ENCODE results near the gene GUCY2C.

The GUCY2C gene

DNA sequence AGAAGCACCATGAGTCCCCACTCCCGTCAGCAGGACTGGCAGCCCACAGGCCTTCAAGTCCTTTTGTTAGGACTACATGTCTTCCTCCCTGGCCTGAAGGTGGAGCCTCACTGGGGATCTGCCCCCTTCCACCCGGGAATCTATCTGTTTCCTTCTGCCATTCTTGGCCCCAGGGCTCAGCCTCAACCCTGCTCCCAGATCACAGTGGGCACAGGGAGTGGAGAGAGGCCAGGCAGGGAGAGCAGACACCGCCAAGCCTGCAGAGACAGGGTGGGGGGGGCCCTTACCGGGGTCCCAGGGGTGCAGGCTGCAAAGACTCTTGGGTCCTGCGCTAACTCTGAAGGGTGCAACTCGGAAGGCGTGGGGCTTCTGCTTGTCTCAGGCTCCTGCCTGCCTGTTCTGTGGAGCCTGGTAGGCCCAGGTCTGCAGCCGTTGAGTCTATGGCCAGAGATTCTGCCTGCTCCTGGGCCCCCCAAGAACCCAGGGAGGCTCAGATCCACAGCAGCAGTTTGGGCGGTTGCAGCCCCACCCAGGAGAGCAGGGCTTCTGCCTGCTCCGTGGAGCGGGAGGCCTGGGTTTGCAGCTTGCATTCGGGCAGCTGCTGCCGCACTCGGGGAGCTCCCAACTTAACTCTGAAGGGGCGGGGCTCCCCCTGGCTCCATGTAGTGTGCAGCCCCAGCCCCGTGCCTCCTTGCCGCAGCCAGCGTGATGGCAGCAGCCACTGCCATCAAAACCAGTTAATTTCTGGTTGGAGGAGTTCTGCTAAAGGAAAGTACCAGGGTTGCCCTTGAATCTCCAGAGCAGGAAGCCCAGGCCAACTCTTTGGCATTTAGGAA, 107.0 kb downstream of the GUCY2C start:
- Histone ChIP-seq H3K36me3 (ENCODE audit: control insufficient read depth, insufficient read depth, low read length) (no peaks in the 10 kb centered on the region), H3K9me3 (ENCODE audit: control insufficient read depth, insufficient read depth, low read length) (no peaks in the 10 kb centered on the region), H3K27me3 (ENCODE audit: control insufficient read depth, insufficient read depth, low read length) (no peaks in the 10 kb centered on the region), H3K9ac (ENCODE audit: low read depth, low read length) (no peak overlapping the region), H3K4me3 (ENCODE audit: low read depth, low read length) (no peak overlapping the region), H3K4me1 (ENCODE audit: control insufficient read depth, insufficient read depth, low read length) (no peaks in the 10 kb centered on the region)

DNA sequence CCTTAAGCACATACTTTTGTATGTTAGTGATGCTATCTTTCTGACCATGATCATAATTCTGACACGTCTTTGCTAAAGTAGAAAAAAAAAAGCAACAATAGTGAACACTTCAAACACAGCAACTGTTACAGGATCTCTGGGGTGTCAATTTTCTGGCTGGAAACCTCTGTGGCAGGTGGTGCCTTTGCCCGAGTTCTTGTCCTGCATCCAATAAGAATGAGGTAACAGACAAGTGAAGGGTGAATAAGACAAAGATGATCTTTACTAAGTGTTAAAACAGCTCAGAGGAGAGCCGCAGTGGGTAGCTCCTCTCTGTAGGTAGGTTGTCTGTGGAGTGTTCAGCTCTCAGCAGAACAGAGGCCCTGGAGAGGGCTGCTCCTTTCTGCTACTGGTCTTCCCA, 107.8 kb downstream of the GUCY2C start:
- no peaks in the 10 kb centered on the region for H3K36me3 ChIP-seq (ENCODE audit: control insufficient read depth, insufficient read depth, low read length)
- no peaks in the 10 kb centered on the region for H3K27me3 ChIP-seq (ENCODE audit: control insufficient read depth, insufficient read depth, low read length)
- no peaks in the 10 kb centered on the region for H3K4me1 ChIP-seq (ENCODE audit: control insufficient read depth, insufficient read depth, low read length)
- H3K9me3 ChIP-seq (ENCODE audit: control insufficient read depth, insufficient read depth, low read length): no peaks in the 10 kb centered on the region
- no peak overlapping the region for H3K4me3 ChIP-seq (ENCODE audit: low read depth, low read length)
- no peak overlapping the region for H3K9ac ChIP-seq (ENCODE audit: low read depth, low read length)

DNA sequence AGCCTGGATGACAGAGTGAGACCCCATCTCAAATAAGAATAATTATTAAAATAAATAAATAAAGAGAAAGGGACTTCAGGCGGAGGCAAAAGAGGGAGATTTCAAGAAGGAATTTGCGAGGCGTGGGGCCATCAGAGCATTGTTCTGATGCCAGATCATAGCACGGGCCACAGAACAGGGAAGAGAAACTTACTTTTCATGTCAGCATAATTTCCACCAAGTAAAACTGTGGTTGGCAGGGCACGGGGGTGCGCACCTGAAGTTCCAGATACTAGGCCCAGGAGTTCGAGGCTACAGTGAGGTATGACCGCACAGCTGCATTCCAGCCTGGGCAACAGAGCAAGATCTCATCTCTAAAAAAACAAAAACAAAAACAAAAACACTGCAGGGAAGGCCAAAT, 117.8 kb downstream of the GUCY2C start:
- H3K27me3 ChIP-seq (ENCODE audit: control insufficient read depth, insufficient read depth, low read length): no peaks in the 10 kb centered on the region
- H3K4me1 ChIP-seq (ENCODE audit: control insufficient read depth, insufficient read depth, low read length): no peaks in the 10 kb centered on the region
- no peaks in the 10 kb centered on the region for H3K36me3 ChIP-seq (ENCODE audit: control insufficient read depth, insufficient read depth, low read length)
- no peak overlapping the region for H3K9ac ChIP-seq (ENCODE audit: low read depth, low read length)
- no peak overlapping the region for H3K4me3 ChIP-seq (ENCODE audit: low read depth, low read length)
- no peaks in the 10 kb centered on the region for H3K9me3 ChIP-seq (ENCODE audit: control insufficient read depth, insufficient read depth, low read length)

DNA sequence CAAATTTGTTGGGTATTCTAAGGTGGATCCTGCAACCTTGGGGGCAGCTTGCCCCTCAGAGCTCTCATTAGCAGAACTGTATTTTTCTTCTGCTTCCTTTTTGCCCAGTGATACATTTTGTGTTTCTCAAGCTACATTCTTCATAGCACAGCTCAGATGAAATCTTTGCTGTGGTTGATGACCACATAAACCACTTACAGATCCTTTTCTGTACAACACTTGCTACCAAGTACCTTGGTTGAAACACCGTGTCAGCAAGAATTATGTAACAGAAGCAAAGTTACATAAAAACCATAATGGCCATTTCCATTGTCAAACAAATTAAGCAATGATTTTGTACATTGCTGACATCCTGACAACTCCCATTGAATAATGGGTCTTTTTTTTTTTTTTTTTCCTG, 119.1 kb downstream of the GUCY2C start:
- Histone ChIP-seq H3K4me3 (ENCODE audit: low read depth, low read length) (no peak overlapping the region), H3K27me3 (ENCODE audit: control insufficient read depth, insufficient read depth, low read length) (no peaks in the 10 kb centered on the region), H3K9me3 (ENCODE audit: control insufficient read depth, insufficient read depth, low read length) (no peaks in the 10 kb centered on the region), H3K9ac (ENCODE audit: low read depth, low read length) (no peak overlapping the region), H3K4me1 (ENCODE audit: control insufficient read depth, insufficient read depth, low read length) (no peaks in the 10 kb centered on the region), H3K36me3 (ENCODE audit: control insufficient read depth, insufficient read depth, low read length) (no peaks in the 10 kb centered on the region)

DNA sequence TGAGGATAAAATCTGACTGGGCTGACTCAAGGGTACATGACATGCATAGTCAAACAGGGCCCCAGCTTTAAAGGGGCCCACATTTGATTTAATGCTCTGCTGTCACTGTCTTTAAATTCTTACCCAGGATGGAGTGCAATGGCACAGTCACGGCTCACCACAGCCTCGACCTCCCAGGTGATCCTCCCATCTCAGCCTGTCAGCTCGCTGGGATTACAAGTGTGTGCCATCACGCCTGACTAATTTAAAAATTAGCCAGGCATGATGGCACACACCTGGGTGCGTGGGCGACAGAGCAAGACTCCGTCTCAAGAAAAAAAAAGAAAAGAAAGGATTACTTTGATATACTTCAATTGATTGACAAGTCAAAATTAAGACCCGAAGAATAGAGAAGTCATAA, 119.5 kb downstream of the GUCY2C start:
- no peaks in the 10 kb centered on the region for H3K36me3 ChIP-seq (ENCODE audit: control insufficient read depth, insufficient read depth, low read length)
- H3K27me3 ChIP-seq (ENCODE audit: control insufficient read depth, insufficient read depth, low read length): no peaks in the 10 kb centered on the region
- no peaks in the 10 kb centered on the region for H3K4me1 ChIP-seq (ENCODE audit: control insufficient read depth, insufficient read depth, low read length)
- H3K9me3 ChIP-seq (ENCODE audit: control insufficient read depth, insufficient read depth, low read length): no peaks in the 10 kb centered on the region
- no peak overlapping the region for H3K9ac ChIP-seq (ENCODE audit: low read depth, low read length)
- no peak overlapping the region for H3K4me3 ChIP-seq (ENCODE audit: low read depth, low read length)

DNA sequence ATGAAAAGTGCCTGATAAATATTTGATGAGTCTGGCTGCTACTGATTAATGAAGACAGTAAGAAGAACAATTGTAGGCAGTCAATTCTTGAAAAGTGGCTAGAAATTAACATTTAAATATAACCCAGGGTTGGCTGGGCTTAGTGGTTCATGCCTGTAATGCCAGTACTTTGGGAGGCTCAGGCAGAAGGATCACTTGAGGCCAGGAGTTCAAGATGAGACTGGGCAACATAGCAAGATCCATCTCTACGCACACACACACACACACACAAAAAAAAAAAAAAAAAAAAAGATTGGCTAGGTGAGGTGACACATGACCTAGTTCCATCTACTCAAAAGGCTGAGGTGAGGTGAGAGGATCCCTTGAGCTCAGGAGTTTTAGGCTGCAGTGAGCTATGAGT, 120.8 kb downstream of the GUCY2C start:
- Histone ChIP-seq H3K9me3 (ENCODE audit: control insufficient read depth, insufficient read depth, low read length) (no peaks in the 10 kb centered on the region), H3K4me1 (ENCODE audit: control insufficient read depth, insufficient read depth, low read length) (no peaks in the 10 kb centered on the region), H3K4me3 (ENCODE audit: low read depth, low read length) (no peak overlapping the region), H3K36me3 (ENCODE audit: control insufficient read depth, insufficient read depth, low read length) (no peaks in the 10 kb centered on the region), H3K27me3 (ENCODE audit: control insufficient read depth, insufficient read depth, low read length) (no peaks in the 10 kb centered on the region), H3K9ac (ENCODE audit: low read depth, low read length) (no peak overlapping the region)

DNA sequence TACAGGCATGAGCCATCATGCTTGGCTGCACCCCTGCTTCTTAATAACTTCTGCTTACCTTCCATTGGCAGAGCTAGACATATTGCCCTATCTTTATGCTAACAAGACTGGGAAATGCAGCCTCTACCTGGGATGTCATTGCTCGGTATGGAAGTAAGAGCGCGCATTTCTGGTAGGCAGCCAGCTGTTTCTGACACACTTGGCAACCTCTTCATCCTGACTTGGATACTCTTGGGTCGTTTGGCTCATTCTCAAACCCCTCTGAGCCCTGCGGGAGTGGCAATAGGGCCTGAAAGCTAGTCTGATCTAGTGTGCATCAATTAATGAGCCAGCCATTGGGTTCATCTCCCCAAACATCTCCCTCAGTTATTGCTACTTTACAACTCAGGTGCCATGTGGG, 123.3 kb downstream of the GUCY2C start:
- Histone ChIP-seq H3K9ac (ENCODE audit: low read depth, low read length) (no peak overlapping the region), H3K9me3 (ENCODE audit: control insufficient read depth, insufficient read depth, low read length) (no peaks in the 10 kb centered on the region), H3K4me1 (ENCODE audit: control insufficient read depth, insufficient read depth, low read length) (no peaks in the 10 kb centered on the region), H3K4me3 (ENCODE audit: low read depth, low read length) (no peak overlapping the region), H3K27me3 (ENCODE audit: control insufficient read depth, insufficient read depth, low read length) (no peaks in the 10 kb centered on the region), H3K36me3 (ENCODE audit: control insufficient read depth, insufficient read depth, low read length) (no peaks in the 10 kb centered on the region)

DNA sequence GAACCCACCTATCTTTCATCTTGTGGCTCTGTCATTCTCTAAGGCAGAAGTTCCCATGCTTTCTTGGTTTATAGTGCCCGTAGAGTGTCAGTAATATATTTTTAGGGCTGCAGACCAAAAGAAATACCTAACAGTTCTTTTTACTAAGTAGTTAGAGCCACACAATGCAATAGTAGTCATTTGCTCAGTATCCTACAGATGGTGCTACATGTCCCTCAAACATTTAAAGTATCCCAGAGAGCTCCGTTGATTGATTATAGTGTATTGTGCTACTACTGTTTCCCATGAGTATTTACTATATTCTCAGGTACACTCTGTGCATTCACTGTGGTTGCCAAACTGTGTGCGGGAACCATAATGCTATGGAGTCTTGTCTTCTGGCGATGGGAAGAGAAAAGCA, 124.0 kb downstream of the GUCY2C start:
- H3K4me1 ChIP-seq (ENCODE audit: control insufficient read depth, insufficient read depth, low read length): no peaks in the 10 kb centered on the region
- H3K4me3 ChIP-seq (ENCODE audit: low read depth, low read length): no peak overlapping the region
- no peaks in the 10 kb centered on the region for H3K27me3 ChIP-seq (ENCODE audit: control insufficient read depth, insufficient read depth, low read length)
- no peaks in the 10 kb centered on the region for H3K9me3 ChIP-seq (ENCODE audit: control insufficient read depth, insufficient read depth, low read length)
- no peaks in the 10 kb centered on the region for H3K36me3 ChIP-seq (ENCODE audit: control insufficient read depth, insufficient read depth, low read length)
- H3K9ac ChIP-seq (ENCODE audit: low read depth, low read length): no peak overlapping the region

DNA sequence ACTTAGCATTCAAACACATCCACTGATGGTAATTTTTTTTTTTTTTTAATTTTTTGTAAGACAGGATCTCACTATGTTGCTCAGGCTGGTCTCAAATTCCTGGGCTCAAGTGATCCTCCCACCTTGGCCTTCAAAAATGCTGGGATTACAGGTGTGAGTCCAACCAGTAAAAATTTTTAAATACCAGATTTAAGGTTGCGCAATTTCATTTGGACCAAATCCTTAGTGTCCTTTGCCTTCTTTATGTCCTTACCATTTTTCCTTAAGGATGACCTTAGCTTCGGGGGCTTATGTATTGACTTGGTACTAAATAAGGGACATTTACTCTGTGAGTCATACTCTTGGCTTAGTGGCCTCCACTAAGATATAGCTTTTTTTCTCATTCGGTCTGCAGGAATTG, 124.6 kb downstream of the GUCY2C start:
- Histone ChIP-seq H3K27me3 (ENCODE audit: control insufficient read depth, insufficient read depth, low read length) (no peaks in the 10 kb centered on the region), H3K9me3 (ENCODE audit: control insufficient read depth, insufficient read depth, low read length) (no peaks in the 10 kb centered on the region), H3K4me3 (ENCODE audit: low read depth, low read length) (no peak overlapping the region), H3K36me3 (ENCODE audit: control insufficient read depth, insufficient read depth, low read length) (no peaks in the 10 kb centered on the region), H3K4me1 (ENCODE audit: control insufficient read depth, insufficient read depth, low read length) (no peaks in the 10 kb centered on the region), H3K9ac (ENCODE audit: low read depth, low read length) (no peak overlapping the region)

DNA sequence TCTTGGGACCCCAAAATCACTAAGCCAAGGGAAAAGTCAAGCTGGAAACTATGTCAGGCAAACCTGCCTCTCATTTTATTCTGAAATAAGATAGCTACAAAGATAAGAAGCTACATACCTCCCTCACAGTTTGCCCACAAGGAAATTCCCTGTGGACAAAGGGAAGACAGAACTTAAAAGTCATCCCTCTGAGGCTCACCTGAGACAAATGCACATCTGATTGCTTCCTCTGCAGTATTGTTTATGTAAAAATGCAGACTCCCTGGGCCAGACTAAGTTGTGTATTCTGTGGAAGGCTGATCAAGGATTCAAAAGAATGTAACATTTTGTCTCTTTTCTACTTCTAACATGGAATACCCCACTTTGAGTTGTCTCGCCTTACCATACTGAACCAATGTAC, 126.2 kb downstream of the GUCY2C start:
- no peaks in the 10 kb centered on the region for H3K9me3 ChIP-seq (ENCODE audit: control insufficient read depth, insufficient read depth, low read length)
- no peak overlapping the region for H3K4me3 ChIP-seq (ENCODE audit: low read depth, low read length)
- H3K9ac ChIP-seq (ENCODE audit: low read depth, low read length): no peak overlapping the region
- no peaks in the 10 kb centered on the region for H3K36me3 ChIP-seq (ENCODE audit: control insufficient read depth, insufficient read depth, low read length)
- H3K27me3 ChIP-seq (ENCODE audit: control insufficient read depth, insufficient read depth, low read length): peaks cover 2% of the 10 kb centered on the region
- H3K4me1 ChIP-seq (ENCODE audit: control insufficient read depth, insufficient read depth, low read length): no peaks in the 10 kb centered on the region

DNA sequence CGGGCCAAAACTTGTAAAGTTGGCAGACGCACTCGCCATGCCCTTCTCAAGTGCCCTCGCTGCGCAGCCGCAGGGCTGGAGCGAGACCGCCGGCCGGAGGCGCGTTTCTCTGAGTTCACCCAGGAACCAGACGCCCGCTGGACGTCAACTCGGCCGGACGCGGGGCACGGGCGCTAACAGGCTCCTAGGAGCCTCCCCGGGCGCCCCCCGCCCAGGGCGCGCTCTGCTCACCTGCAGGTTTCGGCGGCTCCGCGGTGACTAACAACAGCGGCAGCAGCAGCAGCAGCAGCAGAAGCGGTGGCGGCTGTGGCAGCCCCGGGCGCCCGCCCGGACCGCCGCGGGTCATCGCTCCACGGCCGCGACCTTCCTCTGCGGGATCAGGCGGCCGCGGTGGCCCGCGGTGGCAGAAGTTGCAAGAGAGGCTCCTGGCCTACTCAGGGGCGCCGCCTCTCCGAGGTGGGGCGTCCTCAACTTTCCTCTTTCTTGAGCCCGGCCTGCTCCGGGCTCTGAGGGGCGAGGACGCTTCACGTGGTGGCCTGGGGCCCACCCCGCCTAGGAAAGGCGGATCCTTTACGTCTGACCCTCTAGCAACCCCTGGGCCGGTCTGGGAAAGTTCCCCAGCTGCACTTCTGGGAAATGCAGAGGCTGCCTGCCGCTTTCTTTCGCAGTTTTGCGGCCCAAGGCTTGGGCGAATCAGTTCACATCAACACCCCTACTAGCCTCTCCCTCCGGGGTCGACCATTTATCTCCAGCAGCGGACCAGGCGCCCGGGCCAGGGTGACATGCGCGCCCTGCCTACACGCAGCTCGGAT, 128.8 kb downstream of the GUCY2C start, which contains the start of gene PLBD1:
TSS of gene PLBD1 (minus strand) at position 533 of the 812 bp plus-strand sequence. CDS start at position 346, 187 bp downstream.
- Histone ChIP-seq H3K4me3 (ENCODE audit: low read depth, low read length) (peak within 1 kb of the TSS; percentile 47), H3K9me3 (ENCODE audit: control insufficient read depth, insufficient read depth, low read length) (no peaks in the 10 kb centered on the region), H3K27me3 (ENCODE audit: control insufficient read depth, insufficient read depth, low read length) (peaks cover 2% of the 10 kb centered on the region), H3K4me1 (ENCODE audit: control insufficient read depth, insufficient read depth, low read length) (no peaks in the 10 kb centered on the region), H3K9ac (ENCODE audit: low read depth, low read length) (peak within 1 kb of the TSS; percentile 54), H3K36me3 (ENCODE audit: control insufficient read depth, insufficient read depth, low read length) (no peaks in the 10 kb centered on the region)

Data from iPS-15b (cell line).